NCI-H2029 (cell line): ENCODE measurements around the gene LPP.
"Not testable (repeated sequence)": the region's sequence is repeated elsewhere in the genome, so short reads cannot be mapped to it uniquely, and the experiment has no call there.

Experiments used
- DNase-seq: peaks from one replicate; lab custom pipeline; 2025; lab: John Stamatoyannopoulos, UW

Gene LPP

GRCh38 chr3:188634285-188634684, 480.3 kb downstream of the LPP start:
- no peak for DNase-seq

GRCh38 chr3:188635258-188636042, 481.5 kb downstream of the LPP start:
- DNase-seq, result peak; percentile 8

GRCh38 chr3:188636292-188636691, 482.3 kb downstream of the LPP start:
- DNase-seq, result not testable (repeated sequence)

GRCh38 chr3:188641076-188641475, 487.1 kb downstream of the LPP start:
- DNase-seq, result no peak

- no peak for DNase-seq
These were observed 489.8 kb downstream of the LPP start for GRCh38 chr3:188643736-188644135.

- DNase-seq, result no peak
These were observed 492.6 kb downstream of the LPP start for GRCh38 chr3:188646592-188646991.

GRCh38 chr3:188647237-188647636, 493.3 kb downstream of the LPP start:
- DNase-seq, result no peak

GRCh38 chr3:188649521-188649920, 495.6 kb downstream of the LPP start:
- DNase-seq, result no peak

GRCh38 chr3:188656196-188656982, 502.4 kb downstream of the LPP start:
- peak; percentile 43 for DNase-seq

GRCh38 chr3:188658606-188659005, 504.6 kb downstream of the LPP start:
- DNase-seq, result no peak

GRCh38 chr3:188659449-188660090, 505.6 kb downstream of the LPP start:
- DNase-seq, result no peak

GRCh38 chr3:188660415-188660814, 506.5 kb downstream of the LPP start:
- DNase-seq, result no peak

GRCh38 chr3:188661806-188662205, 507.8 kb downstream of the LPP start:
- no peak for DNase-seq

GRCh38 chr3:188662214-188662613, 508.3 kb downstream of the LPP start:
- DNase-seq, result no peak

- no peak for DNase-seq
These were observed 508.8 kb downstream of the LPP start for GRCh38 chr3:188662795-188663194.

- no peak for DNase-seq
These were observed 509.9 kb downstream of the LPP start for GRCh38 chr3:188663839-188664238.

- no peak for DNase-seq
These were observed 510.8 kb downstream of the LPP start for GRCh38 chr3:188664795-188665194.

- no peak for DNase-seq
These were observed 514.0 kb downstream of the LPP start for GRCh38 chr3:188667926-188668325.

GRCh38 chr3:188670446-188670845, 516.5 kb downstream of the LPP start:
- no peak for DNase-seq

- no peak for DNase-seq
These were observed 518.0 kb downstream of the LPP start for GRCh38 chr3:188671971-188672370.

GRCh38 chr3:188672840-188673239, 518.9 kb downstream of the LPP start:
- no peak for DNase-seq

- no peak for DNase-seq
These were observed 519.8 kb downstream of the LPP start for GRCh38 chr3:188673646-188674186.

- DNase-seq, result no peak
These were observed 520.6 kb downstream of the LPP start for GRCh38 chr3:188674595-188674994.
